Ascending aorta (tissue), 2 donors: Measurements from ENCODE around the gene ZNF532. TPM values are rescaled to one million over a fixed set of nuclear protein-coding genes. Genes with fewer than 3 reads are reported as not detected.

Experiments used
- DNase-seq, 2 donors: peaks; one replicate each; pipeline ENCODE4 v3.0.0-alpha.2; 2019; ENCODE audit warnings: low spot score in 2 of 2
- H3K27ac ChIP-seq, 2 donors: fragments of 200-600 bp; sonication (generic); one replicate each; pipeline ENCODE4 v1.5.1; 2016 to 2017; ENCODE audit warnings: mild to moderate bottlenecking in 1 of 2
- H3K27me3 ChIP-seq: fragments of 200-600 bp; sonication (generic); one replicate; pipeline ENCODE4 v1.5.1; 2017
- H3K36me3 ChIP-seq, 2 donors: fragments of 200-600 bp; sonication (generic); one replicate each; pipeline ENCODE4 v1.5.1; 2016
- H3K4me1 ChIP-seq, 2 donors: fragments of 200-600 bp; sonication (generic); one replicate each; pipeline ENCODE4 v1.5.1; 2016 to 2017; ENCODE audit warnings: mild to moderate bottlenecking in 1 of 2
- H3K4me3 ChIP-seq, 2 donors: fragments of 200-600 bp; sonication (generic); one replicate each; pipeline ENCODE4 v1.5.1; 2016 to 2017; ENCODE audit warnings: mild to moderate bottlenecking in 1 of 2
- H3K9me3 ChIP-seq, 2 donors: fragments of 200-600 bp; sonication (generic); one replicate each; pipeline ENCODE4 v1.5.1; 2016
- CTCF ChIP-seq, 3 experiments: fragments of 200-600 bp in 2 of 3; fragments of 450-650 bp in 1 of 3; sonication (generic) in 2 of 3; IDR thresholded peaks; one replicate each; pipeline ENCODE4 v1.5.1; 2016 to 2019; ENCODE audit warnings: antibody characterized with exemption in 3 of 3, mild to moderate bottlenecking in 1 of 3, moderate library complexity in 1 of 3
- intact Hi-C: fragments of 100-400 bp; cut with DNase I; formaldehyde crosslinking; loops from one replicate; pipeline ENCODE4 v1.15.1; 2023
- total RNA-seq: library from RNA; depleted of rRNA; stranded (reverse); fragments of >200 nt; gene quantifications from one replicate; pipeline ENCODE4 v1.1.0, GENCODE V29; 2016

The ZNF532 gene
- total RNA-seq, 1 donor from 2014 or later: 161 TPM

GRCh38 chr18:58995663-58996062 is 131.0 kb downstream of the ZNF532 start:
- Histone ChIP-seq H3K27me3 (no peaks in the 10 kb centered on the region), H3K36me3 (no peaks in the 10 kb centered on the region), H3K27ac (peak overlapping the region; percentile 93 to 95), H3K4me1 (peaks cover 22 to 58% of the 10 kb centered on the region in 2 donors), H3K9me3 (no peaks in the 10 kb centered on the region), H3K4me3 (no peak overlapping the region)
- DNase-seq: peak in 1 of 2 donors; percentile 62
- TF ChIP-seq CTCF (IDR thresholded peaks at IDR 0.05): no peak
- intact Hi-C loops: loop anchor here (5.0 kb wide), 1 partner anchor 213 kb away; no protein-coding TSS in a partner anchor

GRCh38 chr18:58996131-58996641 is 131.5 kb downstream of the ZNF532 start:
- peaks cover 19 to 53% of the 10 kb centered on the region in 2 donors for H3K4me1 ChIP-seq
- no peaks in the 10 kb centered on the region for H3K9me3 ChIP-seq
- DNase-seq: peak in 1 of 2 donors; percentile 72
- no peak overlapping the region for H3K4me3 ChIP-seq
- no peak for TF ChIP-seq CTCF (IDR thresholded peaks at IDR 0.05)
- no peaks in the 10 kb centered on the region for H3K27me3 ChIP-seq
- intact Hi-C loops: loop anchor here (5.0 kb wide), 1 partner anchor 214 kb away; no protein-coding TSS in a partner anchor
- peak overlapping the region; percentile 93 to 95 for H3K27ac ChIP-seq
- H3K36me3 ChIP-seq: no peaks in the 10 kb centered on the region

- intact Hi-C loops: loop anchor here (5.0 kb wide), 1 partner anchor 214 kb away; no protein-coding TSS in a partner anchor
These were observed 132.0 kb downstream of the ZNF532 start for GRCh38 chr18:58996696-58997095.

GRCh38 chr18:58997811-58998337 is 133.2 kb downstream of the ZNF532 start:
- intact Hi-C loops: loop anchor here (2.0 to 5.0 kb wide), 3 partner anchors 25 to 216 kb away; no protein-coding TSS in a partner anchor
- H3K27ac ChIP-seq: peak overlapping the region; percentile 93 to 95
- no peaks in the 10 kb centered on the region for H3K9me3 ChIP-seq
- DNase-seq: peak; percentile 35 to 92
- H3K27me3 ChIP-seq: no peaks in the 10 kb centered on the region
- peak overlapping the region in 1 of 2 donors; percentile 12 for H3K4me3 ChIP-seq
- H3K36me3 ChIP-seq: no peaks in the 10 kb centered on the region
- peaks cover 9 to 38% of the 10 kb centered on the region in 2 donors for H3K4me1 ChIP-seq
- no peak for TF ChIP-seq CTCF (IDR thresholded peaks at IDR 0.05)

More at GRCh38 chr18:58996696-58997095, 132.0 kb downstream of the ZNF532 start:
- TF ChIP-seq CTCF (IDR thresholded peaks at IDR 0.05): no peak
- Histone ChIP-seq H3K9me3 (no peaks in the 10 kb centered on the region), H3K4me1 (peaks cover 18 to 50% of the 10 kb centered on the region in 2 donors), H3K27ac (peak overlapping the region; percentile 93 to 95), H3K4me3 (no peak overlapping the region), H3K27me3 (no peaks in the 10 kb centered on the region), H3K36me3 (no peaks in the 10 kb centered on the region)
- no peak for DNase-seq

GRCh38 chr18:58998401-58999203 is 133.9 kb downstream of the ZNF532 start:
- Histone ChIP-seq H3K4me1 (peaks cover 9 to 37% of the 10 kb centered on the region in 2 donors), H3K9me3 (no peaks in the 10 kb centered on the region), H3K27me3 (no peaks in the 10 kb centered on the region), H3K4me3 (peak overlapping the region in 1 of 2 donors; percentile 12), H3K27ac (peak overlapping the region; percentile 93 to 95), H3K36me3 (no peaks in the 10 kb centered on the region)
- intact Hi-C loops: loop anchor here (2.0 to 5.0 kb wide), 3 partner anchors 24 to 216 kb away; no protein-coding TSS in a partner anchor
- DNase-seq: peak in 1 of 2 donors; percentile 91
- peak in 1 of 3 experiments; percentile 41 for TF ChIP-seq CTCF (IDR thresholded peaks at IDR 0.05)
